Measurements from ENCODE around the gene TBX19. TPM values are rescaled to one million over a fixed set of nuclear protein-coding genes. Genes with fewer than 3 reads are reported as not detected.

The TBX19 gene
- total and polyA plus RNA-seq, 2 of the 8 experiments (the other 6 are each of a cell fraction or from before 2014, with no cell fraction given): 1.0 to 1.8 TPM

GRCh38 chr1:168293356-168293755, 12.7 kb downstream of the TBX19 start:
- no peak overlapping the region for H2BK5ac ChIP-seq (ENCODE audit: low read depth, low read length)
- H2BK20ac ChIP-seq (ENCODE audit: low read length): no peak overlapping the region
- H4K5ac ChIP-seq (ENCODE audit: insufficient read length, low read depth, low read length): no peak overlapping the region
- no peak overlapping the region for H2AFZ ChIP-seq (ENCODE audit: low read length)
- H3K36me3 ChIP-seq (ENCODE audit: control insufficient read depth in 2 of 4, insufficient read depth in 4 of 4, low read length in 3 of 4): no peaks in the 10 kb centered on the region
- no peak overlapping the region for H3K56ac ChIP-seq (replicated peaks; ENCODE audit: insufficient read length, low read depth, low read length)
- peaks cover 0 to 9% (median under 1%) of the 10 kb centered on the region in 4 experiments; a peak in 3 of 7 replicates for H3K4me1 ChIP-seq (replicated peaks in 1 of 4; ENCODE audit: control insufficient read depth in 3 of 4, insufficient read depth in 4 of 4, low read length in 3 of 4)
- POLR2A ChIA-PET (ENCODE audit: partially characterized antibody): interaction anchor here (0.6 to 1.1 kb wide), 2 partner anchors 13 to 106 kb away, joined by 3 to 4 read pairs; partner anchors contain the start of gene TBX19
- H3K4ac ChIP-seq (replicated peaks; ENCODE audit: insufficient read length, low read depth, low read length): no peak overlapping the region
- H3K27ac ChIP-seq (ENCODE audit: low read depth, low read length): no peak overlapping the region
- no peak overlapping the region for H2BK12ac ChIP-seq (ENCODE audit: low read depth, low read length)
- no peak overlapping the region for H3K4me3 ChIP-seq (ENCODE audit: extremely low read depth in 1 of 4, insufficient read depth in 2 of 4, low read depth in 3 of 4, low read length in 4 of 4)
- H3K4me2 ChIP-seq (ENCODE audit: insufficient read depth in 1 of 2, low read depth in 2 of 2, low read length in 2 of 2): no peak overlapping the region
- H3K23ac ChIP-seq (ENCODE audit: insufficient read length): no peak overlapping the region
- no peak overlapping the region for H2BK15ac ChIP-seq (ENCODE audit: low read length)
- no peak overlapping the region for H2BK120ac ChIP-seq (replicated peaks; ENCODE audit: low read depth, low read length)
- no peak overlapping the region for H4K91ac ChIP-seq (replicated peaks; ENCODE audit: insufficient read length, low read length)
- TF ChIP-seq SIRT6 (IDR thresholded peaks at IDR 0.05; ENCODE audit: low read length) (no peak), YY1 (IDR thresholded peaks at IDR 0.05; ENCODE audit: low read depth, low read length) (no peak)
- 56% methylated on average over 1 of the region's 1 CpG; no CpG with 5 or more reads in 1 of the 2 experiments for WGBS, 2 experiments (ENCODE audit: extremely low coverage in 1 of 2, insufficient coverage in 1 of 2, insufficient read length in 1 of 2, insufficient replicate concordance in 2 of 2, low coverage in 1 of 2, low lambda C conversion rate in 2 of 2, missing lambda C conversion rate in 1 of 2)
- H4K20me1 ChIP-seq (replicated peaks in 1 of 2; ENCODE audit: control insufficient read depth in 1 of 2, insufficient read depth in 2 of 2, low read length in 2 of 2): no peaks in the 10 kb centered on the region
- no peak overlapping the region for H4K8ac ChIP-seq (ENCODE audit: extremely low read depth, insufficient read depth, low read length)
- no peaks in the 10 kb centered on the region for H3K27me3 ChIP-seq (replicated peaks in 1 of 4; ENCODE audit: control insufficient read depth in 3 of 4, extremely low read depth in 1 of 4, insufficient read depth in 3 of 4, low read length in 3 of 4)
- no peak for FAIRE-seq
- H2AK5ac ChIP-seq (ENCODE audit: low read depth, low read length): no peak overlapping the region
- no peaks in the 10 kb centered on the region for H3K79me1 ChIP-seq (ENCODE audit: low read depth, low read length)
- no peak overlapping the region for H3K18ac ChIP-seq (ENCODE audit: extremely low read depth, low read length)
- DNase-seq (ENCODE audit: low read depth in 1 of 2, low spot score in 2 of 2): no peak
- H3K9ac ChIP-seq (replicated peaks in 1 of 4; ENCODE audit: extremely low read depth in 1 of 4, low read depth in 3 of 4, low read length in 3 of 4): no peak overlapping the region
- CTCF ChIA-PET (ENCODE audit: partially characterized antibody): interaction anchor here (0.6 kb wide), 1 partner anchor 343 kb away, joined by 3 read pairs; no protein-coding TSS in a partner anchor
- H3K9me3 ChIP-seq (ENCODE audit: insufficient read depth in 2 of 2, low read depth in 1 of 2, low read length in 1 of 2): no peaks in the 10 kb centered on the region
- no peaks in the 10 kb centered on the region for H3K79me2 ChIP-seq (ENCODE audit: control insufficient read depth in 1 of 2, insufficient read depth in 2 of 2, low read length in 2 of 2)
- H3K14ac ChIP-seq (ENCODE audit: insufficient read length): no peak overlapping the region
- H3K23me2 ChIP-seq (ENCODE audit: low read depth, low read length): no peaks in the 10 kb centered on the region

Data from H1 (cell line).